ENCODE results near the gene CRISPLD2. TPM values are rescaled to one million over a fixed set of nuclear protein-coding genes. Genes with fewer than 3 reads are reported as not detected.

The CRISPLD2 gene
- total and polyA plus RNA-seq, 10 of the 15 experiments (the other 5 are each of a cell fraction or from before 2014, with no cell fraction given) = 0.03 to 0.30 (median 0.08) TPM; not detected in 5

DNA sequence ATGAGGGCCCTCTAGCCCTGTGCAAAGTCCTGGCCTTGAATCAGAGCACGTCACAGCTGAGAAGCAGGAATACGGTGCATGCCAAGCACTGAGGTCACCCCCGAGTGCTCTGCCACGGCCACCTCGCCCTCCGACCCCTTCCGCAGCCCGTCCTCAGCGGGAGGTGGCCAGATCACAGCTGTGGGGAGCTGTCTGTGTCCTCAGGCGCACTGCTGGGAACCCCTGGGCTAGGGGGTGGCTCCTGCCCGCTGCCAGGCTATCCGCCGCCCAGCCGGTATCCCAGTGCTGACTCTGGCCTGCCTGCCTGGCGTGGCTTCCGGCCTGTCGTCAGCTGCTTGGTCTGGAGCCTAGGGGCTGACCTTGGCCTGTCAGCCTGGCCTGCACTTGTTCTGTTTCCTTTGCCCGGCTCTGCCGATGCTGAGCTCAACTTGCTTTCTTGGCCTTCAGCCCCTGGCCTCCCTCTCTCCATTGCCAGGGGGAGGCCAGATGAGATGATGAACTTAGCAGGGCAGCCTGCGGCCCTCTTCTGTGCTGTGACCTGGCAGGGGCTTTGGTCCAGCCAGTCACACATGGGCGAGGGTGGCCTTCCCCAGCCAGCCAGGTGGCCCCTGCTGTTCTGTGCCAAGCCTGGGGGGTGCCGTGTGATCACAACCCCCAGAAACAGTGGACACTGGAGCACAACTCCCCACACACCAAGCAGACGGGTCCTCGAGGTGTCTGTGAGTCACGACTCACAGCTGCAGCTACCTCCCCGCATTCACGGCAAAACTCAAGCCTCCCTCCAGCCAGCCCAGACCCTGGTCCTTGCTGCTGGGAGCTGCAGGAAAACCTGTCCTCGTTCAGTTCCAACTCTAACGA is 114.2 kb downstream of the CRISPLD2 start:
- CTCF ChIA-PET = interaction anchor here (0.6 to 1.6 kb wide), 5 partner anchors 17 to 869 kb away, joined by 3 to 4 read pairs (median 3); no protein-coding TSS in a partner anchor
- BruUV-seq (replicated peaks) = no TSS peak
- intact Hi-C loops (cut with micrococcal nuclease; ENCODE audit: unreplicated experiment) = no loop called here
- SMC1A ChIA-PET (ENCODE audit: uncharacterized antibody, unreplicated experiment) = interaction anchor here (1.7 kb wide), 1 partner anchor 37 kb away, joined by 4 read pairs; no protein-coding TSS in a partner anchor
- TF ChIP-seq HSF1 (IDR thresholded peaks at IDR 0.05; ENCODE audit: low read depth, low read length) (no peak), IKZF2 (IDR thresholded peaks at IDR 0.05) (no peak), CREB1 (IDR thresholded peaks at IDR 0.05; ENCODE audit: low read depth) (no peak), NR2C1 (IDR thresholded peaks at IDR 0.05) (no peak), EED (IDR thresholded peaks at IDR 0.05; ENCODE audit: low read depth) (no peak), JUND (IDR thresholded peaks at IDR 0.05; ENCODE audit: low read depth, low read length) (no peak), ESRRA (IDR thresholded peaks at IDR 0.05; ENCODE audit: low read length) (no peak), KAT2A (conservative IDR thresholded peaks at IDR 0.05; ENCODE audit: control insufficient read depth, low read depth, low read length) (no peak)
- no peak for FAIRE-seq
- RAD21 ChIA-PET (ENCODE audit: unreplicated experiment) = no interaction called here
- Histone ChIP-seq H3K27me3 (replicated peaks in 1 of 2; ENCODE audit: control insufficient read depth in 2 of 2, insufficient read depth in 2 of 2, low read length in 1 of 2) (peaks cover 0 to 1% of the 10 kb centered on the region in 2 experiments; a peak in 1 of 4 replicates), H3K4me3 (no peak overlapping the region), H2AFZ (ENCODE audit: control insufficient read depth, low read depth, low read length) (no peak overlapping the region), H3K36me3 (ENCODE audit: control insufficient read depth in 2 of 2, insufficient read depth in 2 of 2, low read length in 1 of 2) (no peaks in the 10 kb centered on the region), H4K20me1 (ENCODE audit: control insufficient read depth, insufficient read depth) (no peaks in the 10 kb centered on the region), H3K4me1 (ENCODE audit: control insufficient read depth, insufficient read depth, low read length) (no peaks in the 10 kb centered on the region), H3K9me3 (replicated peaks; ENCODE audit: control insufficient read depth, insufficient read depth, low read length) (no peaks in the 10 kb centered on the region; the same call in 2 of the 3 replicates), H3K9ac (ENCODE audit: control insufficient read depth, insufficient read depth, low read length) (no peak overlapping the region), H3K79me2 (ENCODE audit: control insufficient read depth, insufficient read depth, low read length) (no peaks in the 10 kb centered on the region), H3K27ac (ENCODE audit: control insufficient read depth, insufficient read depth) (no peak overlapping the region), H3K4me2 (ENCODE audit: control insufficient read depth, insufficient read depth) (no peak overlapping the region)
- 43% methylated on average over 29 of the region's 29 CpGs for WGBS (ENCODE audit: insufficient coverage, insufficient replicate concordance, low lambda C conversion rate, missing lambda C conversion rate)
- no peak; the same call in 2 of the 3 replicates for ATAC-seq
- no peak for DNase-seq (ENCODE audit: low read depth, low spot score)
- in situ Hi-C loops (cut with MboI) = no loop called here
- POLR2A ChIA-PET = interaction anchor here (0.5 to 0.6 kb wide), 2 partner anchors 37 to 534 kb away, joined by 3 to 4 read pairs; no protein-coding TSS in a partner anchor

Measured in GM12878 (cell line).